ENCODE data around the gene TRMT112.
"Not testable (repeated sequence)": the region's sequence is repeated elsewhere in the genome, so short reads cannot be mapped to it uniquely, and the experiment has no call there.

TRMT112 gene

DNA sequence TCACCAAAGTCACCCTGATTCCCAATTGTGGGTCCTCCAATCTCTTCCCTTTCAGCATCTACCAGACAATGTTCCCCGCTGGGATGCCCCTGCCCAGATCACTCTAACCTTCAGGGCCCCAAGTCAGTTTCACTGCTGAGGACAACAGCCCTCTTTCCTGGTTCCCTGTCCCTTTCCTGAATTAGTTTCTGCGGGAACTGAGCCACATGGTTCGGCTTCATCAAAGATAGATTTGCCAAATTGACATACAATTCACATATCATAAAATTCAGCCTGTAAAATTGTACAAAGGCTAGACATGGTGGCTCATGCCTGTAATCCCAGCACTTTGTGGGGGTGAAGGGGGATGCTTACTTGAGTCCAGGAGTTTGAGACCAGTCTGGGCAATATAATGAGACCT is 10.6 kb upstream of the TRMT112 start:
- DNase-seq: no peak

DNA sequence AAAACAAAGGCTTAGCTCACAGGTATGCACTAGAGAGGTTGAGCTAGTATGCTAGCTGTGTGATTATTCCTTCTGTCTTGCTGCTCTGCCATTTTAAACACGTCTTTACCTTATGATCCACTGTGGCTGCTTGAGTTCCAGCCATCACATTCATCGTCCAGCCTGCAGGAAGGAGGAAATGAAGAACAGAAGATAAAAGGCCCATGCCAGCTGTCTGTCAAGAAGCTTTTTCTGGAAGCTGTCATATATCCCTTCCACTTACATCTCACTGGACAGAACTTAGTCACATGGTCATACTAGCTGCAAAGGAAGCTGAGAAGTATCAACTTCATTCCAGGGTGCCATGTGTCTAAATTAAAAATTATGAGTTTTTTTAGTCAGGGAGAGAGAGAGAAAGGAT is 10.0 kb upstream of the TRMT112 start:
- DNase-seq: no peak

DNA sequence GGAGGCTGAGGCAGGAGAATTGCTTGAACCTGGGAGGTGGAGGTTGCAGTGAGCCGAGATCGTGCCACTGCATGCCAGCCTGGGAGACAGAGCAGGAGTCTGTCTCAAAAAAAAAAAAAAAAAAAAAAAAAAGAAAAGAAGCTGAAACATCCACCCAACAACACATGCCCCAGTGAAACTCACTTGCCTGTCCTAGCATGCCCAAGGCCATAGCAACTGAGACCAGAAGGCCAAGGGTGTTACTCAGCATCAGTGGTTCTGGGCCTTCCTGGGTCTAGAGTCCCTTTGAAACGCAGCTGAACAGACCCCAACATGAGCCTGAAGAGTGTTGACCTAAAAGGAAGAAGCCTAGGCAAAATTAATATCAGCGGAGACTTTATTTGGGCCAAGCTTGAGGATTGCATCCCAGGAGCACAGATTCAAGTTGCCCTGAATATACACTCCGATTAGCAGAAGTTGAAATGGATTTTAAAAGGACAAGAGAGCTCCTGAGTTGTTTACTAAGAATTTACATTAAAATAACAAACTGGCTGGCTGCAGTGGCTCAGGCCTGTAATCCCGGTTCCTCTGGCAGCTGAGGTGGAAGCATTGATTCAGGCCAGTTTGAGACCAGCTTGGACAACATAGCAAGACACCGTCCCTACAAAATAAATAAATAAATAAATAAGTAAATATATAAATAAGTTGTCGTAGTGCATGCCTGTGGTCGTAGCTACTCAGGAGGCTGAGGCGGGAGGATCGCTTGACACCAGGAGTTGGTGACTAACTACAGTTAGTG is 7.5 kb upstream of the TRMT112 start:
- DNase-seq: no peak

DNA sequence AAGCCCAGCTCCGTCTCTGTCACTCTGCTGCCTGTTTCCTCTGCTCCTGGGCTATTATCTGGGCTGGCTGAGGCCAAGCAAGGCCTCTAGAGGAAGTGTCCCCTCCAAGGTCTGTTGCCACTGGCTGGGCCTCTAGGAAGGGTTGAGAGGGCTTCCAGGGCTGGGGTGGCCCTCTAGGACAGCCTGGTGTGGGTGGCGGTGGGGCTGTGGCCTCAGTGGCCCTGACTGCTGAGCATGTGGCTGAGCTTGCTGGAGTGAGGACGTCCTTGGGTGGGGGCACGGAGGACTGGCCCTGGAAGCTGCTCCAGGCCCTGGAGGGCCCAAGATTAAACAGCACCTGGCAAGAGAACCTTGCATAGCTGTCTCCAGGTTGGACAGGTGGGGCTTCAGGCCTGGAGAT is 6.6 kb upstream of the TRMT112 start:
- DNase-seq: not testable (repeated sequence)

DNA sequence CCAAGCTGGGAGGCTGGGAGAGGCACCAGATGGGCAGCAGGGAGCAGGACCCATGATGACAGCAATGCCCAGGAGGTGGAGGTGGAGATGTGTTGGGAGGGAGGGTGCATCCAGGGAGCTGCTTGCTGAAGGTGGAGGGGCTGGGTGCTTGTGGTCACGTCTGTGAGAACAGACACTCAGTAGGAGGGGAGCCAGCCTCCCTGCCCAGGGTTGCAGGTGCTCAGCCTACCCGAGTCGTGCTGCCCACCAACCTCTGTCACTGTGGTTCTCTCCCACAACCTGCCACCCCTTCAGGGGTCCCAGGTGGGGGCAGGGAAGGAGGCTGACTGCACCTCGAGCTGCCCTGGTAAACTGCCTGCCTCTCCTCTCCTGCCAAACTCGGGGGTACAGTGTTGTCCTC is 6.0 kb upstream of the TRMT112 start:
- DNase-seq: no peak

DNA sequence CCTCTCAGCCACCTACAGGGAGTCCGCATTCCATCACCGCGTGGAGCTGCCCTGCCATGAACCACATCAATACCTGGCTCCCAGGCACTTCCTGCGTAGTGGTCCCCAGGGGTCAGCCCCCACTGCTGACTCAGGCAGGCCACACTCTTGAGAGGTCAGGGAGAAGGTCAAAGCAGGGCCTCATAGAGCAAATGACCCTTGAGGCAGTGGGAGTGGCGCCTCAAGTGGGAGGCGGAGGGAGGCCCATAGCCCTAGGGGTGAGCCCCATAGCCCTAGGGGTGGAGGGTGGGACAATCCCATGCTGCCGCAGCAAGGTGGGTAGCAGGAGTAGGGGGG is 5.5 kb upstream of the TRMT112 start:
- DNase-seq: no peak

DNA sequence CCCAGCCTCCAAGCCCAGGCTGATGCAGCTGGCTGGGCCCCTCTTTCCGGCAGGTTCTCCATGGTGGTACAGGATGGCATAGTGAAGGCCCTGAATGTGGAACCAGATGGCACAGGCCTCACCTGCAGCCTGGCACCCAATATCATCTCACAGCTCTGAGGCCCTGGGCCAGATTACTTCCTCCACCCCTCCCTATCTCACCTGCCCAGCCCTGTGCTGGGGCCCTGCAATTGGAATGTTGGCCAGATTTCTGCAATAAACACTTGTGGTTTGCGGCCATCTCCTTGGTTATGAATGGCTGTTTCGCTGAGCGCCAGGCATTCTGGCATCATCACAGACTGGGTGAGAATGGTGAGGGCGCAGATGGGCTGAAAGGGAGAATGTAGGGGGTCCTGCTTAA is 4.2 kb upstream of the TRMT112 start:
- no peak for DNase-seq

DNA sequence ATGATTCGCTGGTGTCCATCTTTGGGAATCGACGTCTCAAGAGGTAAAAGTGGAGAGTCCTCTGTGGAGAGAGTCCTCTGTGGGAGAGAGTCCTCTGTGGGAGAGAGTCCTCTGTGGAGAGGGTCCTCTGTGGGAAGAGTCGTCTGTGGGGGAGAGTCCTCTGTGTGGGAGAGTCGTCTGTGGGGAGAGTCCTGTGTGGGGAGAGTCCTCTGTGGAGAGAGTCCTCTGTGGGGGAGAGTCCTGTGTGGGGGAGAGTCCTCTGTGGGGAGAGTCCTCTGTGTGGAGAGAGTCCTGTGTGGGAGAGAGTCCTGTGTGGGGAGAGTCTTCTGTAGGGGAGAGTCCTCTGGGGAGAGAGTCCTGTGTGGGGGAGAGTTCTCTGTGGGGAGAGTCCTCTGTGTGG is 3.7 kb upstream of the TRMT112 start:
- no peak for DNase-seq

DNA sequence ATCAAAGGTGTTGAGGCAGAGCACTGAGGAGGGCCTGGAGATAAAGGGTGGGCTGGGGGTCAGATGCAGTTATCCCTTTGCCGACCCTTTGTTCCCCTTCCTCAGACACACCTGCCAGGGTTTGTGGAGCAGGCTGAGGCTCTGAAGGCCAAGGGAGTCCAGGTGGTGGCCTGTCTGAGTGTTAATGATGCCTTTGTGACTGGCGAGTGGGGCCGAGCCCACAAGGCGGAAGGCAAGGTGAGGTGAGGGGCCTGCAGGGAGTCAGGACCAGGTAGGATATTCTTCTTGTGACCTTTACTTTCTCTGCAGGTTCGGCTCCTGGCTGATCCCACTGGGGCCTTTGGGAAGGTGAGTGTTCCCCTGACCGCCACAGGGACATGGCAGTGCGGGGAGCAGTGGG is 3.2 kb upstream of the TRMT112 start:
- no peak for DNase-seq

DNA sequence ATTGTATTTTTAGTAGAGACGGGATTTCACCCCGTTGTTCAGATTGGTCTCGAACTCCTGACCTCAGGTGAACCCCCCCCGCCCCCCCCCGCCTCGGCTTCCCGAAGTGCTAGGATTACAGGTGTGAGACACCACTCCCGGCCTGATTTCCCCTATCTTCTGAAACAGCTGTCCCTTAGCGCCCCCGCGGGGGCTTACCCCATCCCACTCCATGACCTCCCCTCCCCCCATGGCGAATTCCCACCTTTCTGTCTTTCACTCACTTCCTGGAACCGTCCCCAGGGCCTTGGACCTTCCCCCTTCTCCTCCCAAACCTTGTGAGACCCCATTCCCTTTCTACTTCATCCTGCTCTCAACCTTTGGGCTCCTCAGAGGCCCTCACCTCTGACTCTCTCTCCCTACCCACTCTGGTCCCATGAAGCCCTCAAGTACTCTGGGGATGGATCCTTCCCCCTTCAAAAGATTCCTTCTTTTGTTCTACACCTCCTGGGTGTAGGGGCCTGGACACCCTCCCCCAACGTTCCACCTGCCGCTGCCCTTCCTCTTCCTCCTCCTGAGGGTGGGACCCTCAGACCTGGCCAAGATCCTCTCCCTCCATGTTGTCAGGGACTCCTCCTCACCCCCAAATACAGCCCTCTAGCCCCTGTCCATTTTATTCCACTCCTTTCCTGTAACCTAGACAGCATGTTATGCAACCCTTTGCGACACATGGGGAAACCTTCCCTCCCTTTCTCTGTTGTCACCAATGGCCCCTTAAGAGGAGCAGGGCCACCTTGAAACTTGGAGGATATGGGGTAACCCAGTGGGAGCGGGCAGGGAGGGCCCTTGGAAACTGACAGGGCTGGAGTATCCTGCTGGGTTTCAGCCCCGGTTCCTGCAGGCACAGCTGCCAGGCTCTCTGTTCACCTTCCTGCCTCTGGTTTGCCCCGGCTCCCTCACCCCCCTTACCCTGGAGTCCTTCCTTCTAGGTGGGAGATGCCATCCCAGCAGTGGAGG is 1.7 kb upstream of the TRMT112 start:
- no peak for DNase-seq

DNA sequence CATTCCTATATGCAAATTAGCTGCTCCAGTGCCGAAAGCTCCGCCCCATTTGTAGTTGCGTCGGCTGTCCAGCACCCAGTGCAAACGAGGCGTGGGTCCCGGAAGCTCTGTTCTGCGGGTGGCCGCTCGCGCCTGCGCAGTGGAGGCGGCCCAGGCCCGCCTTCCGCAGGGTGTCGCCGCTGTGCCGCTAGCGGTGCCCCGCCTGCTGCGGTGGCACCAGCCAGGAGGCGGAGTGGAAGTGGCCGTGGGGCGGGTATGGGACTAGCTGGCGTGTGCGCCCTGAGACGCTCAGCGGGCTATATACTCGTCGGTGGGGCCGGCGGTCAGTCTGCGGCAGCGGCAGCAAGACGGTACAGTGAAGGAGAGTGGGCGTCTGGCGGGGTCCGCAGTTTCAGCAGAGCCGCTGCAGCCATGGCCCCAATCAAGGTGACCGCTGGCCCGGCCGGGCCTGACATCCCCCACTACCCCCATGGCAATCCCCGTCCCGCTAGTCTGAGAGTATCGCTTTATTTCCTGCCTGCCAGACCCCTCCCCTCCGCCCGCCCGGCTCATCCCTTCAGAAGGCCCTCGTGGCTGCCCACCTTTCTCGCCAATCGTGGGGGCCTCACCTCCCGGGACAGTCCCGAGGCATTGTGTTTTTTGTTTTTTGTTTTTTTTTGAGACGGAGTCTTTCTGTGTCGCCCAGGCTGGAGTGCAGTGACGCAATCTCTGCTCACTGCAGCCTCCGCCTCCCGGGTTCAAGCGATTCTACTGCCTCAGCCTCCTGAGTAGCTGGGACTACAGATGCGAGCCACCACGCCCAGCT is 804 bp upstream of the TRMT112 start, which contains the start of gene PRDX5:
TSS of gene PRDX5 (plus strand) at position 161 of the 805 bp plus-strand sequence. CDS start at position 256, 95 bp downstream.
- peak; percentile 97 for DNase-seq

DNA sequence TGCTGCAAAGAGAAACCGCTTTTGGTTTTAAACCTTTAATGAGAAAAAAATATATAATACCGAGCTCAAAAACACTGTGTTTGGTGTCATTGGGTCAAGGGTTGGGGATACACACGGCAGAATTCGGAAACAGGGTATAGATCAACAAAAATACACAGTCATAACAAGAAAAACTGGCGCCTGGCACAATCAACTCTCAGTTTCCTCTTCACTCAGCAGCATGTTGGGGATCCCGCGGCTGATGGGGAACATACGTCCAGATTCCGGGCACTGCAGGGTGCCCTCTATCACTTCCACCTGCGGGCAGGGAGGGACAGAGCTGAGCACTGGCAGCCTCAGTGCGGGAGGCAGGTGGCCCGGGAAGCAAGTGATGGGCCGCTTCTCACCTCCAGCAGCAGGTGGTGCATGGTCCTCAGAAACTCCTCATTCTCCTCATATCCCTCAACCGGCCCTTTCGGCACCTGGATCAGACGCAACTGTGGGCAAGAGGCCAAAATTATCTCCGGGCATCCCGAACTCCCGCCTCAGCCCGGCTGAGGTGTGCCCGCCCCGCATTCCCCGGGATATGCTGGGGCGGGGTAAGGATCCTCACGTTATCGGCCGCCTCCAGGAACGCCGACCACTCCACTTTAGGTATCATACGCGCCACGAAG is 561 bp downstream of the TRMT112 start:
- DNase-seq: no peak

DNA sequence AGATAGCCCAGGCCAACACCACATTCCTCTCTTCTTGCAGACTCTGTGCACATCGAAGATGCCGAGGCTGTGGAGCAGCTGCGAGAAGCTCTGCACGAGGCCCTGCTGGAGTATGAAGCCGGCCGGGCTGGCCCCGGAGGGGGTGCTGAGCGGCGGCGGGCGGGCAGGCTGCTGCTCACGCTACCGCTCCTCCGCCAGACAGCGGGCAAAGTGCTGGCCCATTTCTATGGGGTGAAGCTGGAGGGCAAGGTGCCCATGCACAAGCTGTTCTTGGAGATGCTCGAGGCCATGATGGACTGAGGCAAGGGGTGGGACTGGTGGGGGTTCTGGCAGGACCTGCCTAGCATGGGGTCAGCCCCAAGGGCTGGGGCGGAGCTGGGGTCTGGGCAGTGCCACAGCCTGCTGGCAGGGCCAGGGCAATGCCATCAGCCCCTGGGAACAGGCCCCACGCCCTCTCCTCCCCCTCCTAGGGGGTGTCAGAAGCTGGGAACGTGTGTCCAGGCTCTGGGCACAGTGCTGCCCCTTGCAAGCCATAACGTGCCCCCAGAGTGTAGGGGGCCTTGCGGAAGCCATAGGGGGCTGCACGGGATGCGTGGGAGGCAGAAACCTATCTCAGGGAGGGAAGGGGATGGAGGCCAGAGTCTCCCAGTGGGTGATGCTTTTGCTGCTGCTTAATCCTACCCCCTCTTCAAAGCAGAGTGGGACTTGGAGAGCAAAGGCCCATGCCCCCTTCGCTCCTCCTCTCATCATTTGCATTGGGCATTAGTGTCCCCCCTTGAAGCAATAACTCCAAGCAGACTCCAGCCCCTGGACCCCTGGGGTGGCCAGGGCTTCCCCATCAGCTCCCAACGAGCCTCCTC is 1.5 kb downstream of the TRMT112 start:
- DNase-seq: not testable (repeated sequence)

DNA sequence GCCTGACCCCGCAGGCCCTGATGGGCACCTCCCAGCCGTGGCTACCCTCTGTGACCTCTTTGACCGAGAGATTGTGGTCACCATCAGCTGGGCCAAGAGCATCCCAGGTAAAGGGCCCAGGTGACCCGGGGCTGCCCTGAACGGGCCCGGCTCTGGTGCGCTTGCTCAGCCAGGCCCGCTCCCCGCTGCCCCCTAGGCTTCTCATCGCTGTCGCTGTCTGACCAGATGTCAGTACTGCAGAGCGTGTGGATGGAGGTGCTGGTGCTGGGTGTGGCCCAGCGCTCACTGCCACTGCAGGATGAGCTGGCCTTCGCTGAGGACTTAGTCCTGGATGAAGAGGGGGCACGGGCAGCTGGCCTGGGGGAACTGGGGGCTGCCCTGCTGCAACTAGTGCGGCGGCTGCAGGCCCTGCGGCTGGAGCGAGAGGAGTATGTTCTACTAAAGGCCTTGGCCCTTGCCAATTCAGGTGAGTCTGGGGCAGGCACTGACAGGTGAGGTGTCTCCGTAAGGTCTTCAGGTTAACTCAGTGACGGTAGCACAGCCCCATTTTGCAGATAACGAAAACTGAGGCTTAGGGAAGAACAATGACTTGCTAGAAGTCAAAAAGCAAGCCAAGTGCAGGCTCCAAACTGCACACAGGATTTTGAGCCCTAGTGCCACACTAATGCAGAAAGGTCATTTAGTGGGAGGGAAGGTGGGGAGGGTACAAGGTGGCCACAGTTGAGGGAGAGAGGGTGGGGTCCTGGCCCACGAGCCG is 2.4 kb downstream of the TRMT112 start:
- DNase-seq: no peak

DNA sequence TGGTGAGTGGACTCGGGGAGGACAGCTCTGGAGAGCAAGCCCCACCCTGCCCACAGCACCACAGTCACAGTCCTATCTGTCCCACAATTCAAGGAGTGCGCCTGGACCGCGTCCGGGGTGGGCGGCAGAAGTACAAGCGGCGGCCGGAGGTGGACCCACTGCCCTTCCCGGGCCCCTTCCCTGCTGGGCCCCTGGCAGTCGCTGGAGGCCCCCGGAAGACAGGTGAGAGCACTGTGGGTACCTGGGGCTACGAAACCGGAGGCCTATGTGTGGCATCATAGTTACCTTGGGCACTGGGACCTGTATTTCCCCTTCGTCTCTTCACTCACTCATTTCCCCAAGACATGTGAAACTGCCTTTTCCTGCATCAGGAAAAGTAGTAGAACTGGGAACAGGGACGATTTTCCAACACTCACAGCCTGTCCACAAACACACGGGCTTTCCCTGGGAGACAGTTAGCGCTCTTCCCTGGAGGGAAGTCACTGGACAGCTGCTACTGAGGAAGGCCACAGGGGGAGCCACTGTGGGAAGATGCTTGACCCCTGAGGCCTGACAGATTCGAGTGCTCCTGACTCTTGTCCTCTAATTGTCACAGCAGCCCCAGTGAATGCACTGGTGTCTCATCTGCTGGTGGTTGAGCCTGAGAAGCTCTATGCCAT is 3.1 kb downstream of the TRMT112 start:
- no peak for DNase-seq

DNA sequence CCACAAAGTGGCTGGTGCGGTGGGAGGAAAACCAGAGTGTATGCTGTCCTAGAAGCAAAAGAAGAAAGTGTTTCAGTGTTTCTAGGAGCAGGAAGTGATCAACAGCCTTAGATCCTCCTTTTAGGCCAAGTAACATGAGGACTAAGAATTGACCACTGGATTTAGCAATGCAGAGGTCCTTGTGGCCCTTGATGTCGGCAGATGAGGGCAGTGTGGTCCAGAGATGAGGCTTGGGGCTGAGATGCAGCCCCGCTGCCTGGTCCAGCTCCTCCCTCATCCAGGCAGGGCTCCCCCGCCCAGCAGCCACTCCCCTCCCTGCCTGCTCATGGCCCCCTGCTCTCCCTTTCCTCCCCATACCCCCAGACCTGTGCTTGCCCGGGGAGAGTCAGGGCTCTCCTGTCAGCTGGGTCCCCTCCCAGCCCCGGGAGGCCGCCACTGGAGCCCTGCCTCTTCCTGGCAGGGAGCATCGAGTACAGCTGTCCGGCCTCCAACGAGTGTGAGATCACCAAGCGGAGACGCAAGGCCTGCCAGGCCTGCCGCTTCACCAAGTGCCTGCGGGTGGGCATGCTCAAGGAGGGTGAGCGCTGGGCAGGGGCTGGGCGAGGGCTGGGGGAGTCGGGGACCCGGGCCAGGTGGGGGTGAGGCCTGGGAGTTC is 3.7 kb downstream of the TRMT112 start:
- no peak for DNase-seq

DNA sequence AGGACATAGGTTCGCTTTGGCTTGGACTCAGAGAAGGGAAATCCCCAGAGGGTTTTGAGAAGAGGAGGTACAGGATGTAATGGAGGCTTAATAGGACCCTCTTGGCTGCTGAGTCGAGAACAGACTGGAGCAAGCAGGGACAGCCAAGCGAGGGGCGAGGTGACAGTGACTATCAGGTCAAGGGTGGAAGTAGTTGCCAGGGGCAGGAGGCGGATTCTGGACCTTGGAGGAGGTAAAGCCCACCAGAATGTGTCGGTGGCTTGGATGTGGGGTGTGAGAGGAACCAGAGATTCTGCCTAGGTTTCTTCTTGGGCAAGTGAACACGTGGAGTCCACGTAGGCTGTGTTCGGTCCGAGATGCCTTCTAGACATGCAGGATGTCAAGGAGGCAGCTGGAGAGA is 4.4 kb downstream of the TRMT112 start:
- DNase-seq: no peak

DNA sequence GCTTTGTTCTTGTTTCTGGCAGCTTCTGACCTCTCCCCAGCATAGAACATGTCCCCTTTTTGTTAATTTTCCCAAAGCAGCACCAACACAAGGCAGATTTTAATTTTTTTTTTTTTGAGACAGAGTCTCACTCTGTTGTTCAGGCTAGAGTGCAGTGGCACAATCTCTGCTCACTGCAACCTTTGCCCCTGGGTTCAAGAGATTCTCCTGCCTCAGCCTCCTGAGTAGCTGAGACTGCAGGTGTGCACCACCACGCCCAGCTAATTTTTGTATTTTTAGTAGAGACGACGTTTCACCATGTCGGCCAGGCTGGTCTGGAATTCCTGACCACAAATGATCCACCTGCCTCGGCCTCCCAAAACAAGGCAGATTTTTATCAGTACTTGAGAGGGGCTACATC is 9.6 kb downstream of the TRMT112 start:
- not testable (repeated sequence) for DNase-seq

DNA sequence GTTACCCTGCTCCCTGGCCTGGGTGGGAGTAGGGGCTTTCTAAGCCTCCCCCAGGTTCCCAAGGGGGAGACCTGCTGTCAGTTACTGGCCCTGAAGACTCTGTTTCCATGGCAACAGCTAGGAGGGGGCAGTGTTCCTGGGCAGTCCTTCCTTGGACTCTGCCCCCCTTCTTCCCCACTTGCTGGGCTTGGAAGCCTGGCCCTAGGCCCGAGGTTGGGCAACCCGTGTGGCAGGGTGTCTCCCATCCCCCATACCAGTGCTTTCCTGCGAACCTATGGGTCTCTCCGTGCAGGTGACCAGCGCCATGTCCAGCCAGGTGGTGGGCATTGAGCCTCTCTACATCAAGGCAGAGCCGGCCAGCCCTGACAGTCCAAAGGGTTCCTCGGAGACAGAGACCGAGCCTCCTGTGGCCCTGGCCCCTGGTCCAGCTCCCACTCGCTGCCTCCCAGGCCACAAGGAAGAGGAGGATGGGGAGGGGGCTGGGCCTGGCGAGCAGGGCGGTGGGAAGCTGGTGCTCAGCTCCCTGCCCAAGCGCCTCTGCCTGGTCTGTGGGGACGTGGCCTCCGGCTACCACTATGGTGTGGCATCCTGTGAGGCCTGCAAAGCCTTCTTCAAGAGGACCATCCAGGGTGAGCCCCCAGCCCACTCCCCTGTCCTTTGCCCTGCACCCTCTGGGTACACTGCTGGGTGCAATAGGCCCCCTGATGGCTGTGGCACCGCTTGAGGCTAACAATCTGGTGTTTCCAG is 10.3 kb downstream of the TRMT112 start:
- DNase-seq: no peak

All from EL (cell line).